Kidney epithelial cell (primary cell): ENCODE data around the gene LRP8. TPM values are rescaled to one million over a fixed set of nuclear protein-coding genes. Genes with fewer than 3 reads are reported as not detected.

Experiments used
- DNase-seq: peaks from one replicate; pipeline ENCODE4 v3.0.0-alpha.2; 2010; ENCODE audit warnings: low read depth
- H3K27me3 ChIP-seq: 2 replicates; pipeline ENCODE4 v1.6.0; 2011; ENCODE audit warnings: low read length; ENCODE audit not compliant: control insufficient read depth, insufficient read depth
- H3K36me3 ChIP-seq: 2 replicates; pipeline ENCODE4 v1.5.1; 2011; ENCODE audit warnings: low read length; ENCODE audit not compliant: control insufficient read depth, insufficient read depth
- H3K4me3 ChIP-seq: 2 replicates; pipeline ENCODE4 v1.5.1; 2011; ENCODE audit warnings: low read depth, mild to moderate bottlenecking, control low read depth, low read length
- CTCF ChIP-seq: IDR thresholded peaks from 2 replicates; pipeline ENCODE4 v1.5.1; 2011; ENCODE audit warnings: mild to moderate bottlenecking, moderate library complexity, low read length, control low read depth, inconsistent platforms; ENCODE audit not compliant: insufficient read depth, poor library complexity, severe bottlenecking
- total RNA-seq: library from RNA; depleted of rRNA; stranded (reverse); fragments of >200 nt; gene quantifications from 2 replicates; pipeline ENCODE4 v1.2.3, GENCODE V29; 2015

The LRP8 gene
- total RNA-seq, 1 donor from 2014 or later = 7.5 TPM

DNA sequence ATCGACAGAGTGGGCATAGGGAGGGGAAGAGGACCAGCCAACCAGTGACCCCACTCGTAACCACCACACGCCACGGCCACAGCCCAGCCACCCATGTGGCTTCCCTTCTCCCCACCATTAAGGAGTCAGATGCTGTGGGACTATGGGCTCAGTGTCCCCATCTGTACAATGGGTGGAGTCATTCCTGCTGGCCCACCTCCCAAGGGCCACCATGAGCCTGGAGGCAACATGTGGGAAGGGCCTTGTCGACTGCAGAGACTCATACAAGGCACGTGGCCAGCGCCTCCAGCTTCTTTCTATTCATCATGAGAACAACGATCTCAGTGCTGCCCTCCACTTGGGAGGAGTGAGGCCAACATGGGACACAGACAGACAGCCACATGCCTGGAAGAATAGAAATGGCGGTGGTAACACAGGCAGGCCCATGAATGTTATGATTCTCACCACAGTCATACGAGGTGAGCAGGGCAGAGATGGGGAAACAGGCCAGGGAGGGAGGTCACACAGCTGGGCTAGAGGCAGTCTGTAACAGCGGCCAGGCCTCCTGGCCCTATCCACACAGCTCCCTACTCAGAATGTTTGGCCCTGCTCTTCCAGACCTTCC is 16.1 kb downstream of the LRP8 start:
- TF ChIP-seq CTCF = no peak
- Histone ChIP-seq H3K36me3 (no peaks in the 10 kb centered on the region), H3K27me3 (no peaks in the 10 kb centered on the region), H3K4me3 (no peak overlapping the region)
- DNase-seq = no peak

DNA sequence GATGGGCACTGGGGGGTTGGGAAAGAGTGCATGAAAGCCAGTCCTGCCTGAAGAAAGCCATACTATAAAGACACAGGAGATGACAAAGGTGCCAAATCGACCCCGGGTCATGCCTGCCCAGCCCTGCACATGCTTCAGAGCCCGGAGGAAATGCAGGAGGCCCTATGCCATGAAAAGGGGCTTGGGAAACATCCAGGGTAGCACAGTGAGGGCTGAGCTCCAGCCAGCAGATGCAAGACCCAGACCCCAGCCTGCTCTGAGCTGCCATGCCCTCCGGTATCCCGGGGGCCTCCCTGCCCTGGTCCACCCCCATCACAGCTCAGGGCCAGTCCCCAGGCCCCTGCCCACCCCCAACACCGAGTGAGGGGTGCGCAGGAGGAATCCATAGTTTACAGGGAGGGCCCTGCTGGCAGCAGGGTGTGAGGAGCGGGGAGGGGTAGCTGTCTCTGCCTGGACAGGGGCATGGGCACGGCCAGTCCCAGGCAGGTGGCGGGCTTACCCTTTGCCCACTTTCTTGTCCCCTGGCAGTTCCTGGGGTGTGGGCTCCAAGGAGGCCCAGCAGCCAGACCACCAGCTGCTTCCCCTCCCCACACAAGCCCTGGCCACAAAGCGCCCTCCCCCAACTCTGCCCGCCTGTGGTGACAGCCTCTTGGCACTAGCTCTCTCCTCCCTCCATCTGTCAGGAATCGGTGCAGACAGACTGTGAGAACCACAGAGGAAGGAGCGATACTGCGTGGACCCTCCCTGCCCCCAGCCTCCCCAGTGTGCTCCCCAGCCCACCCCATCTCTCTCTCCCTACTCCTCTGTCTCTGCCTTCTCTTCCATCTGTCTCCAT is 16.8 kb downstream of the LRP8 start:
- no peak for TF ChIP-seq CTCF
- no peak for DNase-seq
- Histone ChIP-seq H3K36me3 (no peaks in the 10 kb centered on the region), H3K4me3 (no peak overlapping the region), H3K27me3 (no peaks in the 10 kb centered on the region)

- Histone ChIP-seq H3K36me3 (no peaks in the 10 kb centered on the region), H3K4me3 (no peak overlapping the region), H3K27me3 (no peaks in the 10 kb centered on the region)
- no peak for TF ChIP-seq CTCF
- no peak for DNase-seq
These were observed 18.1 kb downstream of the LRP8 start for GRCh38 chr1:53309802-53310201.

- DNase-seq = no peak
- peaks cover 1% of the 10 kb centered on the region for H3K36me3 ChIP-seq
- no peak for TF ChIP-seq CTCF
- no peaks in the 10 kb centered on the region for H3K27me3 ChIP-seq
- H3K4me3 ChIP-seq = no peak overlapping the region
These were observed 19.4 kb downstream of the LRP8 start for GRCh38 chr1:53308506-53308905.

GRCh38 chr1:53307037-53307436 is 20.8 kb downstream of the LRP8 start:
- Histone ChIP-seq H3K36me3 (peaks cover 1% of the 10 kb centered on the region), H3K27me3 (no peaks in the 10 kb centered on the region), H3K4me3 (no peak overlapping the region)
- DNase-seq = no peak
- no peak for TF ChIP-seq CTCF

- no peak for TF ChIP-seq CTCF
- DNase-seq = no peak
- H3K36me3 ChIP-seq = peaks cover 1% of the 10 kb centered on the region
- no peaks in the 10 kb centered on the region for H3K27me3 ChIP-seq
- H3K4me3 ChIP-seq = no peak overlapping the region
These were observed 21.7 kb downstream of the LRP8 start for GRCh38 chr1:53306168-53306567.
